ENCODE data around the gene GPR108. TPM values are rescaled to one million over a fixed set of nuclear protein-coding genes. Genes with fewer than 3 reads are reported as not detected.

The GPR108 gene
- total and polyA plus RNA-seq, 2 of the 13 experiments (the other 11 are each of a cell fraction or from before 2014, with no cell fraction given) = 36.4 to 63.0 TPM

DNA sequence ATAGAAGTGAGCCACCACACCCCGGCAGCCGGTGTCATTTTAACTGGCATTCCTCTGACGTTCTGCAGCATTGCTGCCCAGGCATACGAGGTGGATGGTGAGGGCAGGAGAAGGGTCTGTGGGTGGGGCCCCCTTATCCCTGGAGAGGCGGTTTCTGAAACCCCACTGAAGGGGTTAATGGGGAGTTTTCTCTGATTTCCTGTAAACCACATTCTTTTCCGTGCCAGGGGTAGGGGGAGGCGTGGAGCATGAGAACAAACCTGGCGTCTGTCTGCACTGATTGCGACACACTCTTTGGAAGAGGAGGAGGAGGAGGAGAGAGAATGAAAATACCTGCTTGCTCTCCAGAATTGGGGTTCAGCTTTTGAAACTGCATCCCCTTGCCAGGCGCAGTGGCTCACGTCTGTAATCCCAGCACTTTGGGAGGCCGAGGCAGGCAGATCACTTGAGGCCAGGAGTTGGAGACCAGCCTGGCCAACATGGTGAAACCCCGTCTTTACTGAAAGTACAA is 14.2 kb downstream of the GPR108 start (continued):
- TF ChIP-seq ZNF782 (CRISPR knock-in tag; IDR thresholded peaks at IDR 0.05; ENCODE audit: borderline replicate concordance) (no peak), ZSCAN31 (CRISPR knock-in tag; IDR thresholded peaks at IDR 0.05; ENCODE audit: low read depth) (no peak), ZMYM4 (CRISPR knock-in tag; IDR thresholded peaks at IDR 0.05) (no peak), RNF2 (conservative IDR thresholded peaks at IDR 0.05; ENCODE audit: low read depth) (no peak), MAZ (IDR thresholded peaks at IDR 0.05; ENCODE audit: borderline replicate concordance, low read depth, low read length) (no peak), MAZ (CRISPR knock-in tag; IDR thresholded peaks at IDR 0.05; ENCODE audit: low read depth) (0 out of 2 replicates have a peak, but pooled peaks have one; percentile 46), HDAC6 (IDR thresholded peaks at IDR 0.05; ENCODE audit: low read depth, low read length) (no peak), SMC3 (IDR thresholded peaks at IDR 0.05; ENCODE audit: low read length) (peak; percentile 42), GATAD2A (CRISPR knock-in tag; IDR thresholded peaks at IDR 0.05) (peak; percentile 97), KMT2B (CRISPR knock-in tag; IDR thresholded peaks at IDR 0.05) (peak; percentile 75), ZNF607 (CRISPR knock-in tag; IDR thresholded peaks at IDR 0.05; ENCODE audit: borderline replicate concordance) (no peak), ARNT (IDR thresholded peaks at IDR 0.05) (no peak), RFX1 (IDR thresholded peaks at IDR 0.05) (no peak), SAFB2 (CRISPR knock-in tag; IDR thresholded peaks at IDR 0.05; ENCODE audit: borderline replicate concordance, low read depth) (no peak), HMGA1 (CRISPR knock-in tag; conservative IDR thresholded peaks at IDR 0.05) (no peak), KLF9 (CRISPR knock-in tag; IDR thresholded peaks at IDR 0.05; ENCODE audit: low read depth) (no peak), POLR2AphosphoS2 (IDR thresholded peaks at IDR 0.05; ENCODE audit: low read depth, low read length) (no peak)
- TF ChIP-seq, protein P1, sequence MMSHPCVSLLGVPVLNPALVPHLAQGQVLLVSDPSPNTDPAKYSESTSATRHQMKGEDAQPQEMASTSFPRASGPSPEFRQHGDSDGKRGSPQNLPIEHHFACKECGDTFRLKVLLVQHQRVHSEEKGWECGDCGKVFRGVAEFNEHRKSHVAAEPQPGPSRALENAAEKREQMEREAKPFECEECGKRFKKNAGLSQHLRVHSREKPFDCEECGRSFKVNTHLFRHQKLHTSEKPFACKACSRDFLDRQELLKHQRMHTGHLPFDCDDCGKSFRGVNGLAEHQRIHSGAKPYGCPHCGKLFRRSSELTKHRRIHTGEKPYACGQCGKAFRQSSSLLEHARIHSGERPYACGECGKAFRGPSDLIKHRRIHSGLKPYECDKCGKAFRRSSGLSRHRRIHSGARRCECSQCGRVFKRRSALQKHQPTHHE (CRISPR knock-in tag; IDR thresholded peaks at IDR 0.05; ENCODE audit: borderline replicate concordance) = no peak
- TF ChIP-seq, protein P2, sequence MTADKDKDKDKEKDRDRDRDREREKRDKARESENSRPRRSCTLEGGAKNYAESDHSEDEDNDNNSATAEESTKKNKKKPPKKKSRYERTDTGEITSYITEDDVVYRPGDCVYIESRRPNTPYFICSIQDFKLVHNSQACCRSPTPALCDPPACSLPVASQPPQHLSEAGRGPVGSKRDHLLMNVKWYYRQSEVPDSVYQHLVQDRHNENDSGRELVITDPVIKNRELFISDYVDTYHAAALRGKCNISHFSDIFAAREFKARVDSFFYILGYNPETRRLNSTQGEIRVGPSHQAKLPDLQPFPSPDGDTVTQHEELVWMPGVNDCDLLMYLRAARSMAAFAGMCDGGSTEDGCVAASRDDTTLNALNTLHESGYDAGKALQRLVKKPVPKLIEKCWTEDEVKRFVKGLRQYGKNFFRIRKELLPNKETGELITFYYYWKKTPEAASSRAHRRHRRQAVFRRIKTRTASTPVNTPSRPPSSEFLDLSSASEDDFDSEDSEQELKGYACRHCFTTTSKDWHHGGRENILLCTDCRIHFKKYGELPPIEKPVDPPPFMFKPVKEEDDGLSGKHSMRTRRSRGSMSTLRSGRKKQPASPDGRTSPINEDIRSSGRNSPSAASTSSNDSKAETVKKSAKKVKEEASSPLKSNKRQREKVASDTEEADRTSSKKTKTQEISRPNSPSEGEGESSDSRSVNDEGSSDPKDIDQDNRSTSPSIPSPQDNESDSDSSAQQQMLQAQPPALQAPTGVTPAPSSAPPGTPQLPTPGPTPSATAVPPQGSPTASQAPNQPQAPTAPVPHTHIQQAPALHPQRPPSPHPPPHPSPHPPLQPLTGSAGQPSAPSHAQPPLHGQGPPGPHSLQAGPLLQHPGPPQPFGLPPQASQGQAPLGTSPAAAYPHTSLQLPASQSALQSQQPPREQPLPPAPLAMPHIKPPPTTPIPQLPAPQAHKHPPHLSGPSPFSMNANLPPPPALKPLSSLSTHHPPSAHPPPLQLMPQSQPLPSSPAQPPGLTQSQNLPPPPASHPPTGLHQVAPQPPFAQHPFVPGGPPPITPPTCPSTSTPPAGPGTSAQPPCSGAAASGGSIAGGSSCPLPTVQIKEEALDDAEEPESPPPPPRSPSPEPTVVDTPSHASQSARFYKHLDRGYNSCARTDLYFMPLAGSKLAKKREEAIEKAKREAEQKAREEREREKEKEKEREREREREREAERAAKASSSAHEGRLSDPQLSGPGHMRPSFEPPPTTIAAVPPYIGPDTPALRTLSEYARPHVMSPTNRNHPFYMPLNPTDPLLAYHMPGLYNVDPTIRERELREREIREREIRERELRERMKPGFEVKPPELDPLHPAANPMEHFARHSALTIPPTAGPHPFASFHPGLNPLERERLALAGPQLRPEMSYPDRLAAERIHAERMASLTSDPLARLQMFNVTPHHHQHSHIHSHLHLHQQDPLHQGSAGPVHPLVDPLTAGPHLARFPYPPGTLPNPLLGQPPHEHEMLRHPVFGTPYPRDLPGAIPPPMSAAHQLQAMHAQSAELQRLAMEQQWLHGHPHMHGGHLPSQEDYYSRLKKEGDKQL (CRISPR knock-in tag; IDR thresholded peaks at IDR 0.05; ENCODE audit: low read depth) = peak; percentile 73
- TF ChIP-seq, protein P3, sequence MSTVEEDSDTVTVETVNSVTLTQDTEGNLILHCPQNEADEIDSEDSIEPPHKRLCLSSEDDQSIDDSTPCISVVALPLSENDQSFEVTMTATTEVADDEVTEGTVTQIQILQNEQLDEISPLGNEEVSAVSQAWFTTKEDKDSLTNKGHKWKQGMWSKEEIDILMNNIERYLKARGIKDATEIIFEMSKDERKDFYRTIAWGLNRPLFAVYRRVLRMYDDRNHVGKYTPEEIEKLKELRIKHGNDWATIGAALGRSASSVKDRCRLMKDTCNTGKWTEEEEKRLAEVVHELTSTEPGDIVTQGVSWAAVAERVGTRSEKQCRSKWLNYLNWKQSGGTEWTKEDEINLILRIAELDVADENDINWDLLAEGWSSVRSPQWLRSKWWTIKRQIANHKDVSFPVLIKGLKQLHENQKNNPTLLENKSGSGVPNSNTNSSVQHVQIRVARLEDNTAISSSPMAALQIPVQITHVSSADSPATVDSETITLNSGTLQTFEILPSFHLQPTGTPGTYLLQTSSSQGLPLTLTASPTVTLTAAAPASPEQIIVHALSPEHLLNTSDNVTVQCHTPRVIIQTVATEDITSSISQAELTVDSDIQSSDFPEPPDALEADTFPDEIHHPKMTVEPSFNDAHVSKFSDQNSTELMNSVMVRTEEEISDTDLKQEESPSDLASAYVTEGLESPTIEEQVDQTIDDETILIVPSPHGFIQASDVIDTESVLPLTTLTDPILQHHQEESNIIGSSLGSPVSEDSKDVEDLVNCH (CRISPR knock-in tag; IDR thresholded peaks at IDR 0.05) = no peak
- TF ChIP-seq, protein P4, sequence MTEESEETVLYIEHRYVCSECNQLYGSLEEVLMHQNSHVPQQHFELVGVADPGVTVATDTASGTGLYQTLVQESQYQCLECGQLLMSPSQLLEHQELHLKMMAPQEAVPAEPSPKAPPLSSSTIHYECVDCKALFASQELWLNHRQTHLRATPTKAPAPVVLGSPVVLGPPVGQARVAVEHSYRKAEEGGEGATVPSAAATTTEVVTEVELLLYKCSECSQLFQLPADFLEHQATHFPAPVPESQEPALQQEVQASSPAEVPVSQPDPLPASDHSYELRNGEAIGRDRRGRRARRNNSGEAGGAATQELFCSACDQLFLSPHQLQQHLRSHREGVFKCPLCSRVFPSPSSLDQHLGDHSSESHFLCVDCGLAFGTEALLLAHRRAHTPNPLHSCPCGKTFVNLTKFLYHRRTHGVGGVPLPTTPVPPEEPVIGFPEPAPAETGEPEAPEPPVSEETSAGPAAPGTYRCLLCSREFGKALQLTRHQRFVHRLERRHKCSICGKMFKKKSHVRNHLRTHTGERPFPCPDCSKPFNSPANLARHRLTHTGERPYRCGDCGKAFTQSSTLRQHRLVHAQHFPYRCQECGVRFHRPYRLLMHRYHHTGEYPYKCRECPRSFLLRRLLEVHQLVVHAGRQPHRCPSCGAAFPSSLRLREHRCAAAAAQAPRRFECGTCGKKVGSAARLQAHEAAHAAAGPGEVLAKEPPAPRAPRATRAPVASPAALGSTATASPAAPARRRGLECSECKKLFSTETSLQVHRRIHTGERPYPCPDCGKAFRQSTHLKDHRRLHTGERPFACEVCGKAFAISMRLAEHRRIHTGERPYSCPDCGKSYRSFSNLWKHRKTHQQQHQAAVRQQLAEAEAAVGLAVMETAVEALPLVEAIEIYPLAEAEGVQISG (CRISPR knock-in tag; IDR thresholded peaks at IDR 0.05) = peak; percentile 43
